ENCODE data around the gene SERPINA12.
"Not testable (repeated sequence)": the region's sequence is repeated elsewhere in the genome, so short reads cannot be mapped to it uniquely, and the experiment has no call there.

The SERPINA12 gene

GRCh38 chr14:94494085-94494484 is 15.2 kb downstream of the SERPINA12 start:
- DNase-seq, result no peak

GRCh38 chr14:94491511-94491910 is 17.8 kb downstream of the SERPINA12 start:
- DNase-seq, result no peak

GRCh38 chr14:94489336-94489735 is 19.9 kb downstream of the SERPINA12 start:
- no peak for DNase-seq

- DNase-seq, result no peak
Observed at GRCh38 chr14:94486883-94487282, 22.4 kb downstream of the SERPINA12 start.

- DNase-seq, result peak in 40 of 58 donors; percentile 4 to 70 (median 24)
Observed at GRCh38 chr14:94485944-94486841, 23.1 kb downstream of the SERPINA12 start.

- DNase-seq, result no peak
Observed at GRCh38 chr14:94484481-94484880, 24.8 kb downstream of the SERPINA12 start.

GRCh38 chr14:94483729-94484275 is 25.5 kb downstream of the SERPINA12 start:
- no peak for DNase-seq

- no peak for DNase-seq
Observed at GRCh38 chr14:94483071-94483451, 26.2 kb downstream of the SERPINA12 start.

- not testable (repeated sequence) for DNase-seq
Observed at GRCh38 chr14:94482132-94483070, 26.9 kb downstream of the SERPINA12 start.

GRCh38 chr14:94481468-94482131 is 27.7 kb downstream of the SERPINA12 start:
- DNase-seq, result no peak

GRCh38 chr14:94480809-94481208 is 28.5 kb downstream of the SERPINA12 start:
- DNase-seq, result no peak

- no peak for DNase-seq
Observed at GRCh38 chr14:94478420-94478819, 30.8 kb downstream of the SERPINA12 start.

- DNase-seq, result no peak
Observed at GRCh38 chr14:94476023-94476422, 33.2 kb downstream of the SERPINA12 start, which contains the start of gene SERPINA9. Gene SERPINA9 (minus strand): TSS chr14:94476197. CDS start chr14:94469840, 6,357 bp downstream.

GRCh38 chr14:94474581-94475031 is 34.7 kb downstream of the SERPINA12 start:
- DNase-seq, result no peak

GRCh38 chr14:94473666-94474410 is 35.4 kb downstream of the SERPINA12 start:
- DNase-seq, result no peak

- no peak for DNase-seq
Observed at GRCh38 chr14:94472842-94473241, 36.4 kb downstream of the SERPINA12 start.

- DNase-seq, result no peak
Observed at GRCh38 chr14:94471045-94471444, 38.2 kb downstream of the SERPINA12 start.

- no peak for DNase-seq
Observed at GRCh38 chr14:94470311-94470710, 39.0 kb downstream of the SERPINA12 start.

- no peak for DNase-seq
Observed at GRCh38 chr14:94469261-94469660, 40.0 kb downstream of the SERPINA12 start.
